HEK293T (cell line): ENCODE measurements around the gene SDC3.

Source experiments
- BHLHE40 ChIP-seq: fragments of 450-650 bp; IDR thresholded peaks from 2 replicates; pipeline ENCODE4 v1.6.1; 2016; ENCODE audit warnings: mild to moderate bottlenecking, moderate library complexity, borderline replicate concordance
- CTBP1 ChIP-seq: fragments of 450-650 bp; IDR thresholded peaks from 2 replicates; pipeline ENCODE4 v1.6.1; 2016; ENCODE audit warnings: borderline replicate concordance
- ELF4 ChIP-seq: fragments of 450-650 bp; IDR thresholded peaks from 2 replicates; pipeline ENCODE4 v1.6.1; 2017; ENCODE audit warnings: antibody characterized with exemption
- FOXA1 ChIP-seq: fragments of 450-650 bp; IDR thresholded peaks from 2 replicates; pipeline ENCODE4 v1.6.1; 2016; ENCODE audit warnings: mild to moderate bottlenecking
- FOXK2 ChIP-seq: fragments of 450-650 bp; IDR thresholded peaks from 2 replicates; pipeline ENCODE4 v1.6.1; 2016; ENCODE audit warnings: mild to moderate bottlenecking
- FOXM1 ChIP-seq: fragments of 450-650 bp; IDR thresholded peaks from 2 replicates; pipeline ENCODE4 v1.6.1; 2017; ENCODE audit warnings: mild to moderate bottlenecking, borderline replicate concordance
- HDGF ChIP-seq: fragments of 450-650 bp; IDR thresholded peaks from 2 replicates; pipeline ENCODE4 v1.6.1; 2017; ENCODE audit warnings: antibody characterized with exemption, borderline replicate concordance
- NFRKB ChIP-seq: fragments of 450-650 bp; IDR thresholded peaks from 2 replicates; pipeline ENCODE4 v1.6.1; 2016; ENCODE audit warnings: mild to moderate bottlenecking, moderate library complexity
- SUZ12 ChIP-seq: fragments of 450-650 bp; IDR thresholded peaks from 2 replicates; pipeline ENCODE4 v1.6.1; 2016; ENCODE audit warnings: mild to moderate bottlenecking

- TF ChIP-seq HDGF (no peak; the same call in 1 of the 2 replicates), NFRKB (no peak), FOXM1 (no peak), BHLHE40 (no peak), CTBP1 (no peak), SUZ12 (no peak), FOXK2 (no peak), FOXA1 (no peak), ELF4 (no peak)
These were observed 84.4 kb downstream of the SDC3 start for GRCh38 chr1:30823969-30824735.
